GM18870 (cell line): ENCODE data around the gene HDGFL2.
"Not testable (repeated sequence)": the region's sequence is repeated elsewhere in the genome, so short reads cannot be mapped to it uniquely, and the experiment has no call there.

Source experiments
- ATAC-seq: cut with Tn5 transposase; IDR thresholded peaks from one replicate; pipeline ENCODE4 v1.9.1; 2021; ENCODE audit warnings: moderate library complexity; ENCODE audit not compliant: unreplicated experiment

HDGFL2 gene

GRCh38 chr19:4529924-4530522 is 57.9 kb downstream of the HDGFL2 start:
- ATAC-seq: no peak

- no peak for ATAC-seq
These were observed 59.6 kb downstream of the HDGFL2 start for GRCh38 chr19:4531562-4532165.

- ATAC-seq: no peak
These were observed 61.2 kb downstream of the HDGFL2 start for GRCh38 chr19:4533334-4533733.

GRCh38 chr19:4533835-4534424 is 61.8 kb downstream of the HDGFL2 start:
- no peak for ATAC-seq

- ATAC-seq: no peak
These were observed 63.0 kb downstream of the HDGFL2 start, which contains the start of gene PLIN5 for GRCh38 chr19:4534836-4535658. Gene PLIN5 (minus strand): TSS chr19:4535224. CDS start chr19:4534074, 1,150 bp downstream.

- ATAC-seq: no peak
These were observed 64.7 kb downstream of the HDGFL2 start for GRCh38 chr19:4536798-4537197.

- no peak for ATAC-seq
These were observed 66.0 kb downstream of the HDGFL2 start for GRCh38 chr19:4537953-4538600.

- ATAC-seq: no peak
These were observed 66.5 kb downstream of the HDGFL2 start for GRCh38 chr19:4538601-4538954.

- ATAC-seq: no peak
These were observed 67.1 kb downstream of the HDGFL2 start for GRCh38 chr19:4539169-4539692.

GRCh38 chr19:4539693-4540581 is 67.8 kb downstream of the HDGFL2 start, which contains the start of gene LRG1:
Gene LRG1 (minus strand): TSS chr19:4540036. CDS start chr19:4540013, 23 bp downstream.
- ATAC-seq: no peak

- ATAC-seq: no peak
These were observed 69.2 kb downstream of the HDGFL2 start for GRCh38 chr19:4541114-4541805.

GRCh38 chr19:4541806-4542145 is 69.7 kb downstream of the HDGFL2 start:
- not testable (repeated sequence) for ATAC-seq

GRCh38 chr19:4542896-4543841 is 71.1 kb downstream of the HDGFL2 start:
- no peak for ATAC-seq

- no peak for ATAC-seq
These were observed 71.9 kb downstream of the HDGFL2 start for GRCh38 chr19:4543842-4544647.

GRCh38 chr19:4547303-4548237 is 75.5 kb downstream of the HDGFL2 start:
- ATAC-seq: no peak

GRCh38 chr19:4548238-4548584 is 76.1 kb downstream of the HDGFL2 start:
- ATAC-seq: no peak
